ENCODE data around the gene UNC119.

Gene UNC119

GRCh38 chr17:28507567-28508203 lies 44.7 kb downstream of the UNC119 start:
- H3K27me3 Mint-ChIP-seq, result peaks cover 50% of the 10 kb centered on the region
- no peak overlapping the region for H3K27ac Mint-ChIP-seq
- H3K36me3 Mint-ChIP-seq, result no peaks in the 10 kb centered on the region
- no peak for ATAC-seq
- H3K4me1 Mint-ChIP-seq, result no peaks in the 10 kb centered on the region
- no peak overlapping the region for H3K4me3 Mint-ChIP-seq
- no peaks in the 10 kb centered on the region for H3K9me3 Mint-ChIP-seq

- Mint-ChIP-seq H3K27ac (no peak overlapping the region), H3K27me3 (peaks cover 50% of the 10 kb centered on the region), H3K4me1 (no peaks in the 10 kb centered on the region), H3K36me3 (no peaks in the 10 kb centered on the region), H3K4me3 (no peak overlapping the region), H3K9me3 (no peaks in the 10 kb centered on the region)
- no peak for ATAC-seq
Measured at GRCh38 chr17:28506763-28507487, 45.5 kb downstream of the UNC119 start.

GRCh38 chr17:28505986-28506665 lies 46.3 kb downstream of the UNC119 start, which contains the start of gene FOXN1:
Gene FOXN1 (plus strand): TSS chr17:28506348. CDS start chr17:28523970, 17,622 bp downstream.
- Mint-ChIP-seq H3K36me3 (no peaks in the 10 kb centered on the region), H3K4me3 (no peak within 1 kb of the TSS), H3K27ac (no peak within 1 kb of the TSS), H3K4me1 (peaks cover 8% of the 10 kb centered on the region), H3K27me3 (peaks cover 50% of the 10 kb centered on the region), H3K9me3 (no peaks in the 10 kb centered on the region)
- ATAC-seq, result no peak

- Mint-ChIP-seq H3K4me1 (peaks cover 21% of the 10 kb centered on the region), H3K27ac (no peak overlapping the region), H3K9me3 (no peaks in the 10 kb centered on the region), H3K36me3 (no peaks in the 10 kb centered on the region), H3K27me3 (peaks cover 25% of the 10 kb centered on the region), H3K4me3 (no peak overlapping the region)
- ATAC-seq, result no peak
Measured at GRCh38 chr17:28503420-28503819, 49.0 kb downstream of the UNC119 start.

GRCh38 chr17:28501421-28502284 lies 50.8 kb downstream of the UNC119 start:
- ATAC-seq, result no peak
- Mint-ChIP-seq H3K27me3 (peaks cover 16% of the 10 kb centered on the region), H3K4me1 (peaks cover 21% of the 10 kb centered on the region), H3K4me3 (peak overlapping the region; percentile 10), H3K27ac (peak overlapping the region; percentile 3), H3K36me3 (no peaks in the 10 kb centered on the region), H3K9me3 (no peaks in the 10 kb centered on the region)

- Mint-ChIP-seq H3K9me3 (no peaks in the 10 kb centered on the region), H3K27ac (peak overlapping the region; percentile 3), H3K27me3 (peaks cover 9% of the 10 kb centered on the region), H3K4me1 (peaks cover 21% of the 10 kb centered on the region), H3K36me3 (no peaks in the 10 kb centered on the region), H3K4me3 (peak overlapping the region; percentile 10)
- peak; percentile 82 for ATAC-seq
Measured at GRCh38 chr17:28500712-28501379, 51.6 kb downstream of the UNC119 start.

GRCh38 chr17:28499684-28500357 lies 52.6 kb downstream of the UNC119 start:
- no peak for ATAC-seq
- Mint-ChIP-seq H3K27ac (peak overlapping the region; percentile 3), H3K9me3 (no peaks in the 10 kb centered on the region), H3K4me3 (no peak overlapping the region), H3K36me3 (no peaks in the 10 kb centered on the region), H3K4me1 (peaks cover 21% of the 10 kb centered on the region), H3K27me3 (no peaks in the 10 kb centered on the region)

GRCh38 chr17:28499364-28499664 lies 53.1 kb downstream of the UNC119 start:
- Mint-ChIP-seq H3K27ac (no peak overlapping the region), H3K4me3 (no peak overlapping the region), H3K4me1 (peaks cover 21% of the 10 kb centered on the region), H3K9me3 (no peaks in the 10 kb centered on the region), H3K27me3 (no peaks in the 10 kb centered on the region), H3K36me3 (no peaks in the 10 kb centered on the region)
- no peak for ATAC-seq

- Mint-ChIP-seq H3K27me3 (no peaks in the 10 kb centered on the region), H3K4me3 (no peak overlapping the region)
- ATAC-seq, result no peak
Measured at GRCh38 chr17:28498652-28499363, 53.6 kb downstream of the UNC119 start.

GRCh38 chr17:28497931-28498330 lies 54.5 kb downstream of the UNC119 start:
- Mint-ChIP-seq H3K27ac (no peak overlapping the region), H3K4me3 (no peak overlapping the region), H3K27me3 (no peaks in the 10 kb centered on the region), H3K9me3 (no peaks in the 10 kb centered on the region), H3K36me3 (no peaks in the 10 kb centered on the region), H3K4me1 (peaks cover 25% of the 10 kb centered on the region)
- no peak for ATAC-seq

More at GRCh38 chr17:28498652-28499363, 53.6 kb downstream of the UNC119 start:
- H3K36me3 Mint-ChIP-seq, result no peaks in the 10 kb centered on the region
- peaks cover 21% of the 10 kb centered on the region for H3K4me1 Mint-ChIP-seq
- no peak overlapping the region for H3K27ac Mint-ChIP-seq
- H3K9me3 Mint-ChIP-seq, result no peaks in the 10 kb centered on the region

All from stimulated activated memory B cell treated with anti-CD40 and anti-IgM and Interleukin-4, amounts not matched to agents 10 μg/mL and 1 μg/mL and 100 μg/mL, for 72 hours (primary cell).